Panc1 (cell line): ENCODE results near the gene BCAS3. TPM values are rescaled to one million over a fixed set of nuclear protein-coding genes. Genes with fewer than 3 reads are reported as not detected.
"Not testable (repeated sequence)": the region's sequence is repeated elsewhere in the genome, so short reads cannot be mapped to it uniquely, and the experiment has no call there.

Source experiments
- ATAC-seq: fragments of 200-7000 bp; cut with Tn5 transposase; 2 replicates; pipeline ENCODE4 v1.9.1; 2020; ENCODE audit warnings: mild to moderate bottlenecking, moderate library complexity
- BruUV-seq: library from RNA; stranded (reverse); fragments of 400-500 nt; replicated peaks from 2 replicates; lab custom pipeline; 2021; lab: Mats Ljungman, UMichigan
- CTCF ChIA-PET: fragments of 300-600 bp; sonication (Branson Sonifier 250); formaldehyde crosslinking; loops from one replicate; lab custom pipeline; 2022; ENCODE audit warnings: antibody characterized with exemption; lab: Charles Lee
- POLR2A ChIA-PET: fragments of 300-600 bp; sonication (Branson Sonifier 250); formaldehyde crosslinking; loops from one replicate; lab custom pipeline; 2022; ENCODE audit warnings: antibody characterized with exemption; lab: Charles Lee
- DNase-seq: peaks from one replicate; pipeline ENCODE4 v3.0.0-alpha.2; 2010; ENCODE audit warnings: low read depth, low spot score
- H3K27ac ChIP-seq: 2 replicates; pipeline ENCODE4 v1.5.1; 2011; ENCODE audit warnings: mild to moderate bottlenecking, low read length, inconsistent platforms
- H3K27me3 ChIP-seq: fragments of 200-500 bp; sonication (Bioruptor generic); 2 replicates; pipeline ENCODE4 v1.6.0; 2014; ENCODE audit warnings: low read length, inconsistent platforms; ENCODE audit not compliant: control insufficient read depth, insufficient read depth
- H3K36me3 ChIP-seq: fragments of 200-500 bp; sonication (Bioruptor generic); 2 replicates; pipeline ENCODE4 v1.5.1; 2014; ENCODE audit warnings: inconsistent platforms, mild to moderate bottlenecking, low read length, moderate library complexity; ENCODE audit not compliant: control insufficient read depth, insufficient read depth
- H3K4me1 ChIP-seq: 2 replicates; pipeline ENCODE4 v1.5.1; 2011; ENCODE audit warnings: inconsistent platforms, mild to moderate bottlenecking, low read length, moderate library complexity; ENCODE audit not compliant: control insufficient read depth, insufficient read depth
- H3K4me3 ChIP-seq, 2 experiments: 2 replicates each; pipeline ENCODE4 v1.5.1; 2011 to 2012; ENCODE audit warnings: low read depth in 2 of 2, low read length in 2 of 2, mild to moderate bottlenecking in 2 of 2, inconsistent platforms in 1 of 2, moderate library complexity in 1 of 2
- H3K9me3 ChIP-seq: fragments of 200-500 bp; sonication (Bioruptor generic); 2 replicates; pipeline ENCODE4 v1.5.1; 2014; ENCODE audit warnings: low read depth, mild to moderate bottlenecking, inconsistent platforms, low read length, moderate library complexity; ENCODE audit not compliant: control insufficient read depth, insufficient read depth
- POLR2AphosphoS5 ChIP-seq: IDR thresholded peaks from 2 replicates; pipeline ENCODE4 v1.6.1; 2012; ENCODE audit warnings: mild to moderate bottlenecking, low read depth, low read length, moderate library complexity
- SIN3A ChIP-seq: IDR thresholded peaks from 2 replicates; pipeline ENCODE4 v1.6.1; 2012; ENCODE audit warnings: low read depth, mild to moderate bottlenecking, low read length, moderate library complexity, borderline replicate concordance; ENCODE audit not compliant: insufficient read depth
- TCF7L2 ChIP-seq: IDR thresholded peaks from 2 replicates; pipeline ENCODE4 v1.6.1; 2011; ENCODE audit warnings: mild to moderate bottlenecking, low read depth, low read length, inconsistent platforms
- in situ Hi-C: cut with HindIII; loops from 2 replicates; pipeline ENCODE4 v1.10.0; 2016; ENCODE audit warnings: low sequenced_read_pairs, low pct_unique_long_range_greater_than_20kb
- intact Hi-C: fragments of 100-400 bp; cut with micrococcal nuclease; formaldehyde crosslinking; loops from one replicate; pipeline ENCODE4 v1.10.0; 2022; ENCODE audit not compliant: unreplicated experiment
- total RNA-seq: library from RNA; stranded (reverse); gene quantifications from one replicate; pipeline ENCODE4 v1.2.1, GENCODE V29; 2021; ENCODE audit not compliant: unreplicated experiment
- TF ChIP-seq, protein P1 (sequence below), 2 experiments: IDR thresholded peaks; 2 replicates each; pipeline ENCODE4 v1.6.1; 2011 to 2012; ENCODE audit warnings: low read depth in 2 of 2, control low read depth in 1 of 2, low read length in 1 of 2, mild to moderate bottlenecking in 1 of 2, moderate library complexity in 1 of 2; ENCODE audit not compliant: insufficient read depth in 1 of 2
- TF ChIP-seq, protein P2 (sequence below): fragments of 450-650 bp; IDR thresholded peaks from 2 replicates; pipeline ENCODE4 v1.5.1; 2017; ENCODE audit warnings: mild to moderate bottlenecking

Gene BCAS3
- total RNA-seq, 1 experiment from 2014 or later: 9.3 TPM

DNA sequence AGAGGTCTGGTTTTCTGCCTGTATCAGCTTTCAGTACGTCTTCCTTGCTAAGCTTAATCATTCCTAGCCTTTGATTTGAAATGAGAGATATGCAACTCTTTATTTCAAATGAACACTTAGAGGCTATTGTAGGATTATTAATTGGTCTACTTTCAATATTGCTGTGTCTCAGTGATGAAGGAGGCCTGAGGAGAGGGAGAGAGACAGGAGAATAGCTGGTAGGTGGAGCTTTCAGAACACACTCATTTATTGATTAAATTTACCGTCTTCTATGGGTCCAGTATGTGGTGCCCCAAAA, 187.0 kb downstream of the BCAS3 start:
- ChIA-PET CTCF (no interaction called here), POLR2A (no interaction called here)
- H3K4me3 ChIP-seq: no peak overlapping the region
- intact Hi-C loops: no loop called here
- TF ChIP-seq, protein P1, sequence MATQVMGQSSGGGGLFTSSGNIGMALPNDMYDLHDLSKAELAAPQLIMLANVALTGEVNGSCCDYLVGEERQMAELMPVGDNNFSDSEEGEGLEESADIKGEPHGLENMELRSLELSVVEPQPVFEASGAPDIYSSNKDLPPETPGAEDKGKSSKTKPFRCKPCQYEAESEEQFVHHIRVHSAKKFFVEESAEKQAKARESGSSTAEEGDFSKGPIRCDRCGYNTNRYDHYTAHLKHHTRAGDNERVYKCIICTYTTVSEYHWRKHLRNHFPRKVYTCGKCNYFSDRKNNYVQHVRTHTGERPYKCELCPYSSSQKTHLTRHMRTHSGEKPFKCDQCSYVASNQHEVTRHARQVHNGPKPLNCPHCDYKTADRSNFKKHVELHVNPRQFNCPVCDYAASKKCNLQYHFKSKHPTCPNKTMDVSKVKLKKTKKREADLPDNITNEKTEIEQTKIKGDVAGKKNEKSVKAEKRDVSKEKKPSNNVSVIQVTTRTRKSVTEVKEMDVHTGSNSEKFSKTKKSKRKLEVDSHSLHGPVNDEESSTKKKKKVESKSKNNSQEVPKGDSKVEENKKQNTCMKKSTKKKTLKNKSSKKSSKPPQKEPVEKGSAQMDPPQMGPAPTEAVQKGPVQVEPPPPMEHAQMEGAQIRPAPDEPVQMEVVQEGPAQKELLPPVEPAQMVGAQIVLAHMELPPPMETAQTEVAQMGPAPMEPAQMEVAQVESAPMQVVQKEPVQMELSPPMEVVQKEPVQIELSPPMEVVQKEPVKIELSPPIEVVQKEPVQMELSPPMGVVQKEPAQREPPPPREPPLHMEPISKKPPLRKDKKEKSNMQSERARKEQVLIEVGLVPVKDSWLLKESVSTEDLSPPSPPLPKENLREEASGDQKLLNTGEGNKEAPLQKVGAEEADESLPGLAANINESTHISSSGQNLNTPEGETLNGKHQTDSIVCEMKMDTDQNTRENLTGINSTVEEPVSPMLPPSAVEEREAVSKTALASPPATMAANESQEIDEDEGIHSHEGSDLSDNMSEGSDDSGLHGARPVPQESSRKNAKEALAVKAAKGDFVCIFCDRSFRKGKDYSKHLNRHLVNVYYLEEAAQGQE (IDR thresholded peaks at IDR 0.05; ENCODE audit: insufficient read depth in 1 of 2, low read depth in 2 of 2, low read length in 1 of 2): no peak
- TF ChIP-seq SIN3A (no peak), TCF7L2 (no peak), POLR2AphosphoS5 (no peak)
- TF ChIP-seq, protein P2, sequence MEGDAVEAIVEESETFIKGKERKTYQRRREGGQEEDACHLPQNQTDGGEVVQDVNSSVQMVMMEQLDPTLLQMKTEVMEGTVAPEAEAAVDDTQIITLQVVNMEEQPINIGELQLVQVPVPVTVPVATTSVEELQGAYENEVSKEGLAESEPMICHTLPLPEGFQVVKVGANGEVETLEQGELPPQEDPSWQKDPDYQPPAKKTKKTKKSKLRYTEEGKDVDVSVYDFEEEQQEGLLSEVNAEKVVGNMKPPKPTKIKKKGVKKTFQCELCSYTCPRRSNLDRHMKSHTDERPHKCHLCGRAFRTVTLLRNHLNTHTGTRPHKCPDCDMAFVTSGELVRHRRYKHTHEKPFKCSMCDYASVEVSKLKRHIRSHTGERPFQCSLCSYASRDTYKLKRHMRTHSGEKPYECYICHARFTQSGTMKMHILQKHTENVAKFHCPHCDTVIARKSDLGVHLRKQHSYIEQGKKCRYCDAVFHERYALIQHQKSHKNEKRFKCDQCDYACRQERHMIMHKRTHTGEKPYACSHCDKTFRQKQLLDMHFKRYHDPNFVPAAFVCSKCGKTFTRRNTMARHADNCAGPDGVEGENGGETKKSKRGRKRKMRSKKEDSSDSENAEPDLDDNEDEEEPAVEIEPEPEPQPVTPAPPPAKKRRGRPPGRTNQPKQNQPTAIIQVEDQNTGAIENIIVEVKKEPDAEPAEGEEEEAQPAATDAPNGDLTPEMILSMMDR: no peak
- DNase-seq: no peak
- no peaks in the 10 kb centered on the region for H3K27me3 ChIP-seq
- no peak overlapping the region for H3K27ac ChIP-seq
- no peaks in the 10 kb centered on the region for H3K9me3 ChIP-seq
- no TSS peak for BruUV-seq
- no peak for ATAC-seq
- H3K4me1 ChIP-seq: no peaks in the 10 kb centered on the region
- in situ Hi-C loops: no loop called here
- H3K36me3 ChIP-seq: no peaks in the 10 kb centered on the region; the same call in 1 of the 2 replicates

DNA sequence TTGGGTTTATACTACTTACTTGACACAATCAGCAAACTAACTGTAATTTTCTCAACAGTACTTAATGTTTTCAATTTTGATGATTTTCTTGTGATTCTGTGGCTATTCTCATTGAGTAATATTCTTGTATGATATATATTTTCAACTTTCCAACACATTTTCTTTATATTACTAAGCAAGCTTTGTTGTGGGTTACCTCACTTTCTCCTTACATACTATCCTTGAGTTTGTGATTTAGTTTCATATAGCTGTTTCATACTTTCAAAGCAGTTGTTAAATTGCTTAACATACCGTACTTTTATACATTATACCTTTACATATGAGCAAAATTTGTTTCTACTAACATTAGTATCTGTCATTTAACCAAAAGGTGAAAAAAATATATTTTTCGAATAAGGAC, 197.1 kb downstream of the BCAS3 start:
- POLR2A ChIA-PET: interaction anchor here (0.6 kb wide), 1 partner anchor 1041 kb away, joined by 9 read pairs; no protein-coding TSS in a partner anchor
- H3K9me3 ChIP-seq: no peaks in the 10 kb centered on the region
- in situ Hi-C loops: no loop called here
- H3K4me3 ChIP-seq: no peak overlapping the region
- DNase-seq: no peak
- H3K27ac ChIP-seq: no peak overlapping the region
- BruUV-seq: no TSS peak
- TF ChIP-seq SIN3A: no peak
- ATAC-seq: no peak
- no peaks in the 10 kb centered on the region for H3K27me3 ChIP-seq
- H3K36me3 ChIP-seq: no peaks in the 10 kb centered on the region
- CTCF ChIA-PET: no interaction called here
- H3K4me1 ChIP-seq: no peaks in the 10 kb centered on the region
- intact Hi-C loops: no loop called here

DNA sequence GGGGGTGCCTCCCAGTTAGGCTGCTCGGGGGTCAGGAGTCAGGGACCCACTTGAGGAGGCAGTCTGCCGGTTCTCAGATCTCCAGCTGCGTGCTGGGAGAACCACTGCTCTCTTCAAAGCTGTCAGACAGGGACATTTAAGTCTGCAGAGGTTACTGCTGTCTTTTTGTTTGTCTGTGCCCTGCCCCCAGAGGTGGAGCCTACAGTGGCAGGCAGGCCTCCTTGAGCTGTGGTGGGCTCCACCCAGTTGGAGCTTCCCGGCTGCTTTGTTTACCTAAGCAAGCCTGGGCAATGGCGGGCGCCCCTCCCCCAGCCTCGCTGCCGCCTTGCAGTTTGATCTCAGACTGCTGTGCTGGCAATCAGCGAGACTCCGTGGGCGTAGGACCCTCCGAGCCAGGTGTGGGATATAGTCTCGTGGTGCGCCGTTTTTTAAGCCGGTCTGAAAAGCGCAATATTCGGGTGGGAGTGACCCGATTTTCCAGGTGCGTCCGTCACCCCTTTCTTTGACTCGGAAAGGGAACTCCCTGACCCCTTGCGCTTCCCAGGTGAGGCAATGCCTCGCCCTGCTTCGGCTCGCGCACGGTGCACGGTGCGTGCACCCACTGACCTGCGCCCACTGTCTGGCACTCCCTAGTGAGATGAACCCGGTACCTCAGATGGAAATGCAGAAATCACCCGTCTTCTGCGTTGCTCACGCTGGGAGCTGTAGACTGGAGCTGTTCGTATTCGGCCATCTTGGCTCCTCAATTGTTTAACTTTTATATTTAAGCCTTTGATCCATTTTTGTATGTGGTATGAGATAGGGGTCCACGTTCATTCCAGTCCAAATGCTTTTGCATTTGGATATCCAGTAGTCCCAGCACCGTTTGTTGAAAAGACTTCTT, 209.3 kb downstream of the BCAS3 start:
- ATAC-seq, DNase-seq, H3K27me3 ChIP-seq, in situ Hi-C loops, CTCF ChIA-PET, BruUV-seq, H3K9me3 ChIP-seq, H3K36me3 ChIP-seq, intact Hi-C loops, POLR2A ChIA-PET, H3K4me3 ChIP-seq, H3K27ac ChIP-seq, H3K4me1 ChIP-seq: not testable (repeated sequence)
